Activated gamma-delta T cell treated with anti-CD3 and anti-CD28 coated beads, Interleukin-2, amount 50 U/mL, for 16 hours (primary cell): ENCODE measurements around the gene NDUFA1.
"Not testable (repeated sequence)": the region's sequence is repeated elsewhere in the genome, so short reads cannot be mapped to it uniquely, and the experiment has no call there.

Experiments used
- DNase-seq: peaks from one replicate; pipeline ENCODE4 v3.0.0-alpha.2; 2020; ENCODE audit warnings: low read depth

Gene NDUFA1

DNA sequence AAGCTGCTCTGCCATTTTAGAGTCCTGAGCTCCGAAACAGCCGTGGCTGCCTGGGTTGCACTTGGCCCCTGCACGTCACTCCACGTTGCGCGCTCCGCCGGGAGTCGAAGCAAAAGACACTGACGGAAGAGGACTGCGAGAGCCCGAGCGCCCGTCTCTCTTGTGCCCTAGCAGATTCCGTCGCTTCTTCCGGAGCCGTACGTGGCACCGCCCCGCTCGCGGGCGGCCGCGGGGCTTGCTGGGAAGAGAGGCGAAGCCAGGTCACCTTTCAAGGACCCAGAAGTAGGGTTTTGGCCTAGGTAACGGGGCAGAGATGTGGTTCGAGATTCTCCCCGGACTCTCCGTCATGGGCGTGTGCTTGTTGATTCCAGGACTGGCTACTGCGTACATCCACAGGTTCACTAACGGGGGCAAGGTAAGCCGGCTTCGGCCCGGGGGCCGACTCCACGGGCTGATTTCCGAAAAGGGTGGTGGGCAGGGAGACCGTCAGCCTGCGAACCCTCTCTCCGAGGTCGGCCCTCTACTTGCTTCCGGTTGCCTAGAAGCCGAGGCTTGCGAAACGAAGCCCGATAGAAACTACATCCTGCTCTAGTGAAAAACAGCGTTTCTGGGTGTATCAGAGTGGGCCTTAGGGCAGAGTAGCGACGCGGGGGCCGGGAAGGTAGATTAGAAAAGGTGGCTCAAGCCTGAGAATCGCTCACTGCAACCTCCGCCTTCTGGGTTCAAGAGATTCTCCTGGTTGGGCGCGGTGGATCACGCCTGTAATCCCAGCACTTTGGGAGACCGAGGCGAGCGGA, at the start of gene NDUFA1, which contains the start of gene RNF113A:
Gene NDUFA1, plus strand, starts transcription at position 234 of the 797 bp plus-strand sequence. Its CDS starts 80 bp downstream, at position 314.
Gene RNF113A, minus strand, starts transcription at position 135 of the 797 bp plus-strand sequence. Its CDS starts 120 bp downstream, at position 15.
- DNase-seq: peak; percentile 67

DNA sequence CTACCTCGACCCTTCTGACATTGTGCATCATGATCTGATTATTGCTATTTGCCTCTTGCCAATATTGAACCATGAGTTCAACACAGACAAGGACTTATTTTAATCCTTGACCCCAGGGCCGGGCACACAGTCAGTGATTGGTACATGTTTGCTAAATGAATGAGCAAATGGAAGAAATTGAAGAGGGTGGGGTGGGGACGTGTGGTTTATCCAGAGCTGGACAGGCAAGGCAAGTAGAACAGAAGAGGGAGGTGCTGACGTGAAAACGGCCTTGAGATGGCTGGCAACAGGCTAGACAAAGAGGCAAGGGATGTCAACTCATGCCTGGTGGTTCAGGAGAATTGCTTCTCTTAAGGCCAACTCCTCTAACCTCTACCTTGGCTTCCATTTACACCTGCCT, 47.4 kb upstream of the NDUFA1 start:
- DNase-seq: not testable (repeated sequence)

DNA sequence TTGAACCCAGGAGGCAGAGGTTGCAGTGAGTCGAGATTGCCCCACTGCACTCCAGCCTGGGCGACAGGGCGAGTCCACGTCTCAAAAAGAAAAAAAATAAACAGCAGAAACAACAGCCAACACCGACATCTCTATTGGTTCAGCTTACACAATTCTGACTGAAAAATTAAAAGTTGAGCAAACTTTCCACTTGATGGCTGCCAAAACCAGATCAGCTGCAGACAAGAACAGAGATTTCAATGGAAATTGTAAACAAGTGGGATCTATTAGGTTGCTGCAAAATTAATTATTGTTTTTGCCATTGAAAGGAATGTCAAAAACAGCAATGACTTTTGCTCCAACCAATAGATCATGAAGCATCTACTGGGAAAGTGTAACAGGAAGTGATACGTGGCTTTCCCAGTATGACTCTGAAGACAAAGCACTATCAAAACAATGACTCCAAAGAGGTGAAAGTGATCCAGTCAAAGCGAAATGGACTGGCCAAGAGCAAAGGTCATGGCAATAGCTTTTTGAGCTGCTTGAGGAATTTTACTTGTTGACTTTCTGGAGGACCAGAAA, 45.2 kb upstream of the NDUFA1 start:
- no peak for DNase-seq

DNA sequence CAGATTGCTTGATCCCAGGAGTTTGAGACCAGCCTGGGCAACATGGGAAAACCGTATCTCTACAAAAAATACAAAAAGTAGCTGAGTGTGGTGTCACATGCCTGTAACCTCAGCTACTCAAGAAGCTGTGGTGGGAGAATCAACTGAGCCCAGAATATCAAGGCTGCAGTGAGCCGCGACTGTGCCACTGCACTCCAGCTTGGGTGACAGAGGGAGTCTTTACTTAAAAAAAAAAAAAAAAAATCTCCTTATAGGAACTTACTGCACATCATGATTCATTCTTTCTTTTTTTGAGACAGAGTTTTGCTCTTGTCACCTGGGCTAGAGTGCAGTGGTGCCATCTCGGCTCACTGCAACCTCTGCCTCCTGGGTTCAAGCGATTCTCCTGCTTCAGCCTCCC, 43.2 kb upstream of the NDUFA1 start:
- no peak for DNase-seq

DNA sequence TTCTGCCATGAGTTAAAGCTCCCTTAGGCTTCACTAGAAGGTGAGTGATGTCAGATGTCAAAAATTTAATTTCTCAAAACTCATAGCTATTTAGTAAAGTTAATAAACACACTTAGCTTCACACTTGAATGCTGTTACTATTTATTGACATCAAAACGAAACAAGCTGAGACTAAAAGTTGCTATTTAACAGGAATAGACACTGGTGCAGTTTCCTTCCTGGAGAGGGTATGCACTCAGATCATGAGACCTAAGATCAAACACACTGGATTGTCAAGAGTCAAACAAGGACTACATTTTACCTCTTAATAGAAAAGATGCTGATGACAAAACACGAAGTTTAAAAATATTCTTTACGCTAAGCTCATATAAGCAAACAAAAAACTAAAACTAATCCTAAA, 37.7 kb upstream of the NDUFA1 start:
- no peak for DNase-seq

DNA sequence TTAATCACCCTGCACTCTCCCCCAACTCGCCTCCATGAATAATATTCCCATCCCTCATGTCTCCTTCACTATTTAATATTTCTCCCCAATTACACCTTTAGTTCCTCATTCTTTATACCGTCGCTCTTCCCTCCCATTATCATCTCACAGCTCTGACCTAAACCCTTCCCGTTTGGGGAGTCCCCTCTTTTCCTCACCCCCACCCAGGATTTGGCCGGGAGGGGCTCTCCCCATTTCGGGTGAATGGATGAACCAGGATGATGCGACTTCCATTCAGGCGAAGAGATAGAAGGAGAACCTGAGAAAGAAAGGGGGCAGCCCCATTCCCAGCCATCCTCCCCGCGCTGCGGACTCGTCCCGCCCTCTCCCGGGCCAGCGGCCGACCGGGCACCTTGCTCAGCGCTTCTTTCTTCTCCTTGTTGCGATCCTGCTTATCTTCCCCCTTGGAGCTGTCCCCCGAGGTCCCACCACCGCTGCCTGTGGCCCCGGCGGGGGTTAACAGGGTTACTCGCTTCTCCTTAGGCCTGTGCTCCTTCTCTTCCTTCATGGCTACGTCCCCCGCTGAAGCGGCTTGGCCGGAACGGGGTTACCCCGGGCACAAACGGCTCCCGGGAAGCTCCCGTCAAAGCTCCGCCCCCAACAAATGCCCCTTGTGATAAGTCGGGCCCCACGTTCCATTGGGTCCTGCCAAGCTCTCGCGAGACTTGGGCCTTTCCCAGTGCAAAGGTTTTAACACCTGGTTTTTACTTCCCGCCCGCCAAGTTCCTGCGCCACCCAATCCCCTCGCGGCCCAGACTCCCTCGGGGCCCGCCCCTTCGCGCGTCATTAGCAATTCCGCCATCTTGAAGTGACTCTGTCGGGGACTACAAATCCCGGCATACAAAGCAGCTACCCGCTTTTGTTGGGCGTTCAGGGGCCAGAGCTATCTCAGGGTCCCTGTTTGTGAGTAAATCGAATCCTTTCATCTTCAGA, 19.0 kb upstream of the NDUFA1 start, which contains the start of gene UPF3B:
Gene UPF3B, minus strand, starts transcription at position 582 of the 972 bp plus-strand sequence. Its CDS starts 35 bp downstream, at position 547.
- peak; percentile 87 for DNase-seq

DNA sequence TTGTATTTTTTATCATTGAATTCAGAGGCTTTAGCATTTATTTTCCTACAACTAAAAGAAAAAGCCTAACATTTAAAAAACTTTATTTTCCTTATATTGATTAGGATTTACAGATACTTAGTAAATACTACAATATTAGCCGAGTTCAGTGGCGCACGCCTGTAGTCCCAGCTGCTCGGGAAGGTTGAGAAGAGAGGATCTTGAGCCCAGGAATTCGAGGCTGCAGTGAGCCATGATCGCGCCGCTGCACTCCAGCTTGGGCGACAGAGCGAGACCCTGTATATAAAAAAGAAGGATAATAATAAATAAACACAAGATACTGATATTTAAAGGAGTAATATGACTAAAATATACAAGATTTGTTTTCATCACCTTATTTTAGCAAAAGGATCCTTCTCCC, 18.2 kb upstream of the NDUFA1 start:
- DNase-seq: no peak

DNA sequence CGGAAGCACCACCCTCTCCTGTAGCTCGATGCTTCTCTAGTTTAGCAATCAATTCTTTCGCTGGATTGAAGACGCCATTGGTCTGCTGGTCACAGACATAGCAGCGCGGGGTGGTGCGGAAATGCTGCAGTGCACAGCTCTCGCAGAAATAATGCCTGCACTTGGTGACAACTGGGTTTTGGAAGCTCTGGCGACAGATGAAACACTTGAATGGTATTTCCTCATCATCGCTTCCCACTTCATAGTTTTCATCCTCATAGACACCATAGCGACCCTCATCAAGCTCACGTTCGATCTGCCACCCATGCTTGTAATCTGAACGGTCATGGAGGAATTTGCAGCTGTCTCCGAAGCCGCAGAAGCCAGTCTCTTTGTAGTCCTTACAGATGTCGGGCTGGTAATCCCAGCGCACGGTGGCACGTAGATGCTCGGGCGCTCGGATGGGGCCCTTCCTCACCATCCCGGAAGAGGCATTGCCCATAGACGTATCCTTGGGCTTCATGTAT, 953 bp upstream of the NDUFA1 start:
- DNase-seq: no peak

DNA sequence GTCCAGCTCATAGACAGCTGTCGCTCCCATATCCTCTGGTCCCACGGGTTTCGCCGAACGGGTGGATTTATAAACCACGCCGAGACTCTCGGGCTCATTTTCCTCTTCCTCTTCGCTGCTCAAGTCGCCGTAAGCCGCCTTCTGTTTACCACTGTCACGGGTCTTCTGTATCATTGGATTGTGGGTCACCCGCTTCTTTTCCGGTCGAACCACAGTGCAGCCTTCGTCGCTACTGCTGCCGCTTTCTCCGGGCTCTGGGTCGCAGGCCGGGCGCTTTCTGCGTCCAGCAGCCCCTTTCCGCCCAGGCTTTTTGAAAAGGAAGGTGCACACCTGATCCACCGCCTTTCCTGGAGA, 410 bp upstream of the NDUFA1 start:
- DNase-seq: no peak

DNA sequence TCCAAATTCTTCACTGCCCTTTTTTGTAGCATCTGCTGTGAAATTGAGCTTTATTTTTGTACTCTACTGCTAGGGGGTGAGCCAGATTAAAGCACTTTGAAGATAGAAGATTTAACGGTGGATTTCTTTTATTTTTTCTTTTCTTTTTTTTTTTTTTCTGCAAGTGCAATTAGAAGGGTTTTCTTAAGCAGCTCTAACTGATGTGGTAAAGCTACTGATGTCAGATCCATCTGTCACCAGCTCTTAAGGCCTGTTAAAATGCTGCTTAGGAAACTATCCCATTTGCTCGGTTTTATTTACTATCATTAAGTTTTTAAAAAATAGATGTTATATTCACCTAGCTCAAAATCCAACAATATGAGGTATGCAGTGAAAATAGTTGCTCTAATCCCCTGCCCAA, 7.1 kb downstream of the NDUFA1 start:
- DNase-seq: no peak

DNA sequence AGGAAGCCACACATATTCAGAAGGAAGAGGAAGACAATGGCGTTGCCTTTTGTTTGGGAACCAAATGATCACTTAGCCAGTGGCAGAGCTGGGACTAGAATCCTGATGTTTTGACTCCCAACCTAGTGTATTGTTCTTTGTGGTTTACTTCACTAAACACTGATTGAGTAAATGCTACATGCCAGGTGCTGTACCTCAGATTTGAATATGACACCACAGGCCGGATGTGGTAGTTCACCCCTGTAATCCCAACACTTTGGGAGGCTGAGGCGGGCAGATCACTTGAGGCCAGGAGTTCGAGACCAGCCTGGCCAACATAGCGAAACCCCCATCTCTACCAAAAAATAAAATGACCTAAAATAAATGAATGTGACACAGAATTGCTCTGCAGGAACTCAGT, 8.4 kb downstream of the NDUFA1 start:
- DNase-seq: no peak

DNA sequence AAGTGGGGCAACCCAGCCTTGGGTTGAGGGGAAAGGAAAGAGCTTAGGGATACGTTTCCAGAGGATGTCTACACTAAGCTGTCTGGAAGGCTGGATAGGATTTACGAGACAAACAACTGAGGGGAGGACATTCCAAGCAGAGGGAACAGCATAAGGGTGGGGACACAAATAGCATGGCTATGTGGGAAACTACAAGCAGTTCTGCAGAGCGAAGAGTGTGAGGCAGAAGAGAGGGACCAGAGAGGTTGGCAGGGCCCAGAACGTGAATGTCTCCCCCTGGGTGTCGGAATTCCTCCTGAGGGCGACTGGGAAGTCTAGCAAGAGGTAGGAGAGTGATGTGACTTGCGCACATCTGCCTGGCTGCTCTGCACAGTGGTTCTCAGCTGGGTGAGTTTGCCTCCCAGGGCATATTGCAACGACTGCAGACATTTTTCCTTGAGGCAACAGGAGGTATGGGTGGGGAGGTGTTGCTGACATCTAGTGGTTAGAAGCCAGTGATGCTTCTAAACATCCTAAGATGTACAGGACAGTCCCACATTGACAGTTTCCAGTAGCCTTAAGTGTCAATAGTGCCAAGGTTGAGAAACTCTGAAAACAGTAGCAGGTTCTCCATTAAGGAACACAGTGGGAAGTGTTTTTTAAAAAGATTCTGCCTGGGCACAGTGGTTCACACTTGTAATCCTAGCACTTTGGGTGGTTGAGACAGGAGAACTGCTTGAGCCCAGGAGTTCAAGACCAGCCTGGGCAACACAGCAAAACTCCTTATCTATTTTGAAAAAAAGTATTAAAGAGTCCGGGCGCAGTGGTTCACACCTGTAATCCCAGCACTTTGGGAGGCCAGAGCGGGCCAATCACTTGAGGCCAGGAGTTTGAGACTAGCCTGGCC, 9.2 kb downstream of the NDUFA1 start:
- no peak for DNase-seq

DNA sequence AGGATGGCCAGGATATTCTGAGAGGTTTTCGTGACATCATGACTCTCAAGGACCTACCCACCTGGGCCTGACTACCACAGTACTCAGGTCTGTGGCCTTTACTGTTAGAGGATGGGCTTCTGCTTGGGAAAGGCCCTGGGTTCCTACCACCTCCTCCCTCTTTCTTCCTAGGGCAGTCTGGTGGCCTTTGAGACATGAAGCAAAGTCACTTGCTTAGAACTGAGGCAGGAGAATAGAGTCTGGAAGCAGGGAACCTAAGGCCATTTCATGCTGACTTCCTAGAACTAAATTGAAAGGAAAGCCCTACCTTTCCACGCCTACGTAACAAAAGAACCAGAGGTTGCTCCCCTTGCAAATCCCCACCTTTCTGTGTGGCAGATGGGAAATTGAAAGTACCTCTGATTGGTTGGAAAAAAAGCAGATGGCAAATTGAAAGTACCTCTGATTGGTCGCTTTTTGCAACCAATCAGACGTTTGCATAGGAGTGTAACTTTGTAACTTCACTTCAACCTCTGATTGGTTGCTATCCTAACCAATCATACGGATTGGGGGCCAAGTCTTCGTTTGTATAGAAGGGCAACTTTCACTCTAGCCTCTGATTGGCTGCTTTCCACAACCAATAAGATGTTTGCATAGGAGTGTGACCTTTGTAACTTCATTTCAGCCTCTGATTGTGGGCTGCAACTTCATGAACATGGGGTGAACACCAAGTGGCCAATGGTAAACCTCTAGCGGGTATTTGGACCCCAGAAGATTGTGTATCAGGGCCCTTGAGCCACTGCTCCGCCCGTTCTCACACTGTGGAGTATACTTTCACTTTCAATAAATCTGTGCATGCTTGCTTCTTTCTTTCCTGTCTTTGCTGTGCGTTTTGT, 14.2 kb downstream of the NDUFA1 start:
- no peak for DNase-seq

DNA sequence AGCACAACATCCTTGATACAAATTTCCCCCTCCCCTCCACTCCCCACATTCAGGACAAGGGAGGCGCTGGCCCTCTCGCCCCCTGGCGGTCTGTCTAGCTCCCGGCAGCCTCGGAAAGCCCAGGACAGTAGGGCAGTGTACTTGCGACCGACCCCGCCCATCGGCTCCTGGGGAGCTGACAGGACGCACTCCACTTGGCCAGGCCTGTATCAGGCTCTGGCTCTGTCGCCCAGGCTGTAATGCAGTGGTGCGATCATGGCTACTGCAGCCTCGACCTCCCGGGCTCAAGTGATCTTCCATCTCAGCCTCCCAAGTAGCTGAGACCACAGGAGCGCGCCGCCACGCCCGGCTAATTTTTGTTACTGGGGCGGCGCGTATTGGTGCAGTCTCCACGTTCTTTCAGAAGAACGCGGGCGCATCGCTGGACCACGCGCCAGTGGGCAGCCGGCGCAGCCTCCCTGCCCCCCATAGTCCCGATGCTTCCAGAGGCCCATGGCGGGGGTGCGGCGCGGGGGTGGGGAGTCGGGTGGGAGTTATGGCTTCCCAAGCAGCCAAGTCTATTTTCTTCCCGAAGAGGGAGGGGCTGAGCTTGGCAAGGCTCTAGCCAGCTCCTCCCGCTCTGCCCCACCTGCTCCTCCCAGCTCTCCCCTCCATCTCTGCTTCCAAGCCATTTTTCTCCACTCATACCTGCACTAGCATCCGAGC, 16.2 kb downstream of the NDUFA1 start:
- DNase-seq: peak; percentile 29

DNA sequence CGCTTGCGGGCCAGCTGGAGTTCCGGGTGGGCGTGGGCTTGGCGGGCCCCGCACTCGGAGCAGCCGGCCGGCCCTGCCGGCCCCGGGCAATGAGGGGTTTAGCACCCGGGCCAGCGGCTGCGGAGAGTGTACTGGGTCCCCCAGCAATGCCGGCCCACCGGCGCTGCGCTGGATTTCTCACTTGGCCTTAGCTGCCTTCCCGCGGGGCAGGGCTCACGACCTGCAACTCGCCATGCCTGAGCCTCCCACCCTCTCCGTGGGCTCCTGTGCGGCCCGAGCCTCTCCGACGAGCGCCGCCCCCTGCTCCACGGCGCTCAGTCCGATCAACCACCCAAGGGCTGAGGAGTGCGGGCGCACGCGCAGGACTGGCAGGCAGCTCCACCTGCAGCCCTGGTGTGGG, 19.0 kb downstream of the NDUFA1 start:
- not testable (repeated sequence) for DNase-seq

DNA sequence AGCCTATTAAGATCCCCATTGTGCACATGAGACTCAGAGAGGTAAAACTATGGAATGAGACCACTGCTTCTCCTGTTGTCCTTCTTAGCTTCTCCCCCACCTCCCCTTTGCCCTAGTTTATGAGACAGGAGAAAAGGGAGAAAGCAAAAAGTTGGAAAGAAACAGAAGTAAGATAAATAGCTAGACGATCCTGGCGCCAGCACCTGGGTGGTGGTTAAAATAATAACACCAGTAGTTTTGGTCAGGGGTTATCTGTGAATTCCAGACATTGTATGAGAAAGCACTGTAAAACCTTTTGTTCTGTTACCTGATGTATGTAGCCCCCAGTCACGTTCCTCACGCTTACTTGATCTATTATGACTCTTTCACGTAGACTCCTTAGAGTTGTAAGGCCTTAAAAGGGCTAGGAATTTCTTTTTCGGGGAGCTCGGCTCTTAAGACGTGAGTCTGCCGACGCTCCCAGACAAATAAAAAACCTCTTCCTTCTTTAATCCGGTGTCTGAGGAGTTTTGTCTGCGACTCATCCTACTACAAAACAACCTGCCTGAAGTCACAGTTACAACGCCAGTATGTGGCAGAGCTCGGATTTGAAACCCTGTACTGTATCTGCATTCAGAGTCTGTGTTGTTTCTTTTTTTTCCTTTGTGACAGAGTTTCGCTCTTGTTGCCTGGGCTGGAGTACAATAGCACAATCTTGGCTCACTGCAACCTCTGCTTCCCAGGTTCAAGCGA, 20.5 kb downstream of the NDUFA1 start:
- not testable (repeated sequence) for DNase-seq

DNA sequence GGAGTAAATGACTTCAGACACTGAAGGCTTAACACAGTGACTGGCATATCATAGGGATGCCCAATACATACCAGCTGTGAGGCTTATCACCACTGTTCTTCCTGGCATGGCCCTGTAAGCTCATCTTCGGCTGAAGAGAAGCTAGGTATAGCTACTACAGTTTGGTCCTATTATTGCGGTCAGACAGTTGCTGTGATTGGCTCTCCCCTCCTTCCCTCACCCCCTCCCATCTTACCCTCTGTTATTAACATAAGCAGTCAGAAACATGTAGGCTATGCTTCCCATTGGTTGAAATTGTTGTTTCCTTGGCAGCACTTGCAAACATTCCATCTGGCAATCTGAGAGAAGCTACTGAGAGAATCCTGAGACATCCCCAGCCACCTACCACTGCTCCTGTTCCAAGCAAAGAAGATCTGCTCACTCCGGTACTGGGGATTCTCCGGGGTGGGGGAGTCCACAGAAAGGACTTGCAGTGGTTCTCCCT, 24.3 kb downstream of the NDUFA1 start, which contains the start of gene AKAP14:
Gene AKAP14, plus strand, starts transcription at position 51 of the 484 bp plus-strand sequence. CDS start 7,331 bp downstream, outside the sequence.
- no peak for DNase-seq

DNA sequence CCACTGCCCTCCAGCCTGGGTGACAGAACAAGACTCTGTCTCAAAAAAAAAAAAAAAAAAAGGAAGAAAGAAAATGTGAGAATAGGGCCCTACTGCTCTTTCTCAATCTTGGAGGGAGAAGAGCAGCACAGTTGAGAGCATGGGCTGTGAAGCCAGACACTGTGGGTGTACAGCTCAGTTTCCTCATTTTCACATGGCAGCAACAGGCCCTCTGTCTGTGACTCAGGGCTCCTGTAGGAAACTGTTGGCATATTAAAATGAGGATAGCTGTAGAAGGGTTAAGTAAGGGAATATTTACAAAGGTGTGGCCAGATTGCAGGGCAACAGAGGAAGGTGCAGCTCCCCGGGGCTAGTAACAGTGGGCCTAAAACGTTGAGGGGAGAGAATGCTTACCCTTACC, 27.5 kb downstream of the NDUFA1 start:
- no peak for DNase-seq
